ENCODE measurements around the gene DRC7.

DRC7 gene

DNA sequence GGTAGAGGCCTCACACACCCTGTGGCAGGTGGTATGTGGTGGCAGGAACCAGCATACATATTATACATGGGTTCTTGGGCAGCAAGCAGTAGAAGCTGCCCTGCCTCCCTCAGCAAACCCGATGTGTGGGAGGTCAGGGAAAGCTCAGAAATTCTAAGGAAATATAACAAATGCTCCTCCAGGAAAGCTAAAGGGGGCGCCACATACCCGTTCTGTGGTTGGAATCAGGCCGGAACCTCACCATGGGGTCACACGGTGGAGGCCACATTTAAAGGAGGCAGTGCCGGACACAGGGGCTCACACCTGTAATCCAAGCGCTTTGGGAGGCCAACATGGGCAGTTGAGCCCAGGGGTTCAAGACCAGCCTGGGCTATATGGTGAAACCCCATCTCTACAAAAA is 28.6 kb downstream of the DRC7 start:
- Histone ChIP-seq H2BK15ac (replicated peaks; ENCODE audit: low read depth) (no peak overlapping the region), H3K36me3 (ENCODE audit: control insufficient read depth, insufficient read depth, low read length) (no peaks in the 10 kb centered on the region), H3K4ac (ENCODE audit: low read depth, low read length) (no peak overlapping the region), H3K4me2 (ENCODE audit: low read length) (no peak overlapping the region), H3K79me2 (ENCODE audit: control insufficient read depth, insufficient read depth, low read length) (no peaks in the 10 kb centered on the region), H3K79me1 (ENCODE audit: low read length) (no peaks in the 10 kb centered on the region), H4K5ac (ENCODE audit: low read length) (no peak overlapping the region), H3K9ac (ENCODE audit: low read length) (no peak overlapping the region), H3K18ac (ENCODE audit: low read length) (no peak overlapping the region), H3K4me3 (ENCODE audit: low read length) (no peak overlapping the region), H3K27me3 (ENCODE audit: insufficient read depth, low read length, poor library complexity) (no peaks in the 10 kb centered on the region), H3K56ac (ENCODE audit: low read length) (no peak overlapping the region), H2BK5ac (ENCODE audit: low read length) (no peak overlapping the region), H3K27ac (ENCODE audit: low read depth, low read length) (no peak overlapping the region), H2AK5ac (ENCODE audit: low read length) (no peak overlapping the region), H3K4me1 (ENCODE audit: control insufficient read depth, low read depth, low read length) (no peaks in the 10 kb centered on the region), H3K23ac (ENCODE audit: low read length) (no peak overlapping the region), H4K8ac (ENCODE audit: low read depth, low read length) (no peak overlapping the region), H2BK120ac (ENCODE audit: low read depth, low read length) (no peak overlapping the region)
- no CpG with 5 or more reads among the region's 7 CpGs for WGBS (ENCODE audit: extremely low coverage, insufficient coverage, low lambda C conversion rate)
- peak; percentile 61 for DNase-seq

DNA sequence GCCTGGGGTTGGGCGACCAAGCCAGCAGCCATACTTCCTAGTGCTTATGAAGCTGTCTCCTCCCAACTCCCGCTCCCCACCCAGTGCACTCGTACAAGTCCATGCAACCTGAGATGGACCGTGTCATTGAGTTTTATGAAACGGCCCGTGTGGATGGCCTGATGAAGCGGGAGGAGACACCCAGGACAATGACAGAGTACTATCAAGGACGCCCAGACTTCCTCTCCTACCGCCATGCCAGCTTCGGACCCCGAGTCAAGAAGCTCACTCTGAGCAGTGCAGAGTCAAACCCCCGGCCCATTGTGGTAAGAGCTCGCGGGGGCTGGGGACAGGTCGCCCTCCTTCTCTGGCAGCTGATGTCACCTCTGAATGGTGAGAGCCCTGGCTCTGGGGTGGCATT is 29.9 kb downstream of the DRC7 start:
- Histone ChIP-seq H3K4me2 (ENCODE audit: low read length) (no peak overlapping the region), H2BK120ac (ENCODE audit: low read depth, low read length) (no peak overlapping the region), H2BK15ac (replicated peaks; ENCODE audit: low read depth) (no peak overlapping the region), H4K5ac (ENCODE audit: low read length) (no peak overlapping the region), H4K8ac (ENCODE audit: low read depth, low read length) (no peak overlapping the region), H3K27me3 (ENCODE audit: insufficient read depth, low read length, poor library complexity) (no peaks in the 10 kb centered on the region), H3K27ac (ENCODE audit: low read depth, low read length) (no peak overlapping the region), H2AK5ac (ENCODE audit: low read length) (no peak overlapping the region), H3K23ac (ENCODE audit: low read length) (no peak overlapping the region), H3K4ac (ENCODE audit: low read depth, low read length) (no peak overlapping the region), H3K36me3 (ENCODE audit: control insufficient read depth, insufficient read depth, low read length) (no peaks in the 10 kb centered on the region), H3K79me2 (ENCODE audit: control insufficient read depth, insufficient read depth, low read length) (no peaks in the 10 kb centered on the region), H3K9ac (ENCODE audit: low read length) (no peak overlapping the region), H3K4me1 (ENCODE audit: control insufficient read depth, low read depth, low read length) (no peaks in the 10 kb centered on the region), H3K56ac (ENCODE audit: low read length) (no peak overlapping the region), H3K4me3 (ENCODE audit: low read length) (no peak overlapping the region), H3K79me1 (ENCODE audit: low read length) (no peaks in the 10 kb centered on the region), H3K18ac (ENCODE audit: low read length) (no peak overlapping the region), H2BK5ac (ENCODE audit: low read length) (no peak overlapping the region)
- WGBS (ENCODE audit: extremely low coverage, insufficient coverage, low lambda C conversion rate) = no CpG with 5 or more reads among the region's 15 CpGs
- no peak for DNase-seq

DNA sequence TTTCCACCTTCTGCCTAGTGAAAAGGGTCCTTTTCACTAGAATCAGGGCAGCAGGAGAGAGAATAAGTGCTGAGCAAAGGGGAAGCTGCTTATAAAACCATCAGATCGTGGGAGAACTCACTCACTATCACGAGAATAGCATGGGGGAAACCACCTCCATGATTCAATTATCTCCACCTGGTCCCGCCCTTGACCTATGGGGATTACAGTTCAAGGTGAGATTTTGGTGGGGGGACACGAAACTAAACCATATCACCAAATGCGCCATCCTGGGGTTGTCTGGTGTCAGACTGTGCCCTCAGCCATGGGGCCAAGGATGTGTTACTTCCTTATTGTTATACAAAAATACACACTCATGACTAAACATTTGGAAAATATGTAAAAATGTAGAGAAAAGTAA is 30.5 kb downstream of the DRC7 start:
- Histone ChIP-seq H4K5ac (ENCODE audit: low read length) (no peak overlapping the region), H3K18ac (ENCODE audit: low read length) (no peak overlapping the region), H2AK5ac (ENCODE audit: low read length) (no peak overlapping the region), H2BK5ac (ENCODE audit: low read length) (no peak overlapping the region), H3K9ac (ENCODE audit: low read length) (no peak overlapping the region), H2BK15ac (replicated peaks; ENCODE audit: low read depth) (no peak overlapping the region), H3K27ac (ENCODE audit: low read depth, low read length) (no peak overlapping the region), H3K4ac (ENCODE audit: low read depth, low read length) (no peak overlapping the region), H3K79me1 (ENCODE audit: low read length) (no peaks in the 10 kb centered on the region), H3K27me3 (ENCODE audit: insufficient read depth, low read length, poor library complexity) (no peaks in the 10 kb centered on the region), H4K8ac (ENCODE audit: low read depth, low read length) (no peak overlapping the region), H2BK120ac (ENCODE audit: low read depth, low read length) (no peak overlapping the region), H3K23ac (ENCODE audit: low read length) (no peak overlapping the region), H3K56ac (ENCODE audit: low read length) (no peak overlapping the region), H3K4me1 (ENCODE audit: control insufficient read depth, low read depth, low read length) (no peaks in the 10 kb centered on the region), H3K4me2 (ENCODE audit: low read length) (no peak overlapping the region), H3K79me2 (ENCODE audit: control insufficient read depth, insufficient read depth, low read length) (no peaks in the 10 kb centered on the region), H3K4me3 (ENCODE audit: low read length) (no peak overlapping the region), H3K36me3 (ENCODE audit: control insufficient read depth, insufficient read depth, low read length) (no peaks in the 10 kb centered on the region)
- WGBS (ENCODE audit: extremely low coverage, insufficient coverage, low lambda C conversion rate) = no CpG with 5 or more reads among the region's 5 CpGs
- DNase-seq = no peak

DNA sequence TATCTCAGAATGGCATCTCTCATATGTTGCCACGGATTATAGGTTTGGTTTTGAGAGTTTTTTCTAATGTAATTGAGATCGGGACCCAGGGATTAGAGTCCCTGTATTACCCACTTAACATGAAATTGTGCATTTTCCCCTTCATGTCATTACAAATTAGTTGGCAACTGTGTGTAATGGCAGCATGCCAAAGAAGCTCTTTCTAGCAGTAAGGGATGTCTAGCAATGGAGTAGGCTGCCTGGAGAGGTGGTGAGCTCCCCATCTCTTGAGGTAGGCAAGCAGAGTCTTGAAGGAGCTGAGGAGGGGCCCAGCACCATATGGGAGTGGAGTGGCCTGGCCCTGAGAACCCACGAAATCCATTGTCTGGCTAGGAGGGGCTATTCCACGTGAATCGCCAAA is 30.9 kb downstream of the DRC7 start:
- H3K36me3 ChIP-seq (ENCODE audit: control insufficient read depth, insufficient read depth, low read length) = no peaks in the 10 kb centered on the region
- no peak overlapping the region for H4K5ac ChIP-seq (ENCODE audit: low read length)
- H3K27me3 ChIP-seq (ENCODE audit: insufficient read depth, low read length, poor library complexity) = no peaks in the 10 kb centered on the region
- no peak overlapping the region for H3K56ac ChIP-seq (ENCODE audit: low read length)
- H3K4me2 ChIP-seq (ENCODE audit: low read length) = no peak overlapping the region
- no peak overlapping the region for H3K18ac ChIP-seq (ENCODE audit: low read length)
- no peak overlapping the region for H3K23ac ChIP-seq (ENCODE audit: low read length)
- H2BK120ac ChIP-seq (ENCODE audit: low read depth, low read length) = no peak overlapping the region
- no peaks in the 10 kb centered on the region for H3K79me1 ChIP-seq (ENCODE audit: low read length)
- no peak overlapping the region for H2AK5ac ChIP-seq (ENCODE audit: low read length)
- no peak overlapping the region for H3K9ac ChIP-seq (ENCODE audit: low read length)
- H4K8ac ChIP-seq (ENCODE audit: low read depth, low read length) = no peak overlapping the region
- H3K4me3 ChIP-seq (ENCODE audit: low read length) = no peak overlapping the region
- no peaks in the 10 kb centered on the region for H3K79me2 ChIP-seq (ENCODE audit: control insufficient read depth, insufficient read depth, low read length)
- no peak overlapping the region for H2BK5ac ChIP-seq (ENCODE audit: low read length)
- no peak overlapping the region for H2BK15ac ChIP-seq (replicated peaks; ENCODE audit: low read depth)
- DNase-seq = no peak
- H3K4ac ChIP-seq (ENCODE audit: low read depth, low read length) = no peak overlapping the region
- WGBS (ENCODE audit: extremely low coverage, insufficient coverage, low lambda C conversion rate) = no CpG with 5 or more reads among the region's 5 CpGs
- no peak overlapping the region for H3K27ac ChIP-seq (ENCODE audit: low read depth, low read length)
- no peaks in the 10 kb centered on the region for H3K4me1 ChIP-seq (ENCODE audit: control insufficient read depth, low read depth, low read length)

DNA sequence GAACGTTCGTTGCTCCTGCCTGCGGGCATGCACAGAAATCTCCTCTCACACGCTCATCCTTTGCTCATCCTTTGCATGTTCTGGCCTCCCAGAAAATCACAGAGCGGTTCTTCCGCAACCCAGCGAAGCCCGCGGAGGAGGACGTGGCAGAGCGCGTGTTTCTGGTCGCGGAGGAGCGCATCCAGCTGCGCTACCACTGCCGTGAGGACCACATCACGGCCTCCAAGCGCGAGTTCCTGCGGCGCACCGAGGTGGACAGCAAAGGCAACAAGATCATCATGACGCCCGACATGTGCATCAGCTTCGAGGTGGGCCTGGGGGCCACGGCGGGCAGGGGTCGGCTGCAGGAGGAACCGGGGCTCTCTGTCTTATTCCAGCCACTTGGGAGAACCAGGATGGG is 31.4 kb downstream of the DRC7 start:
- Histone ChIP-seq H3K9ac (ENCODE audit: low read length) (no peak overlapping the region), H3K23ac (ENCODE audit: low read length) (no peak overlapping the region), H3K27ac (ENCODE audit: low read depth, low read length) (no peak overlapping the region), H3K4me1 (ENCODE audit: control insufficient read depth, low read depth, low read length) (no peaks in the 10 kb centered on the region), H3K4me2 (ENCODE audit: low read length) (no peak overlapping the region), H3K4ac (ENCODE audit: low read depth, low read length) (no peak overlapping the region), H3K36me3 (ENCODE audit: control insufficient read depth, insufficient read depth, low read length) (no peaks in the 10 kb centered on the region), H2BK15ac (replicated peaks; ENCODE audit: low read depth) (no peak overlapping the region), H3K79me1 (ENCODE audit: low read length) (no peaks in the 10 kb centered on the region), H2AK5ac (ENCODE audit: low read length) (no peak overlapping the region), H4K5ac (ENCODE audit: low read length) (no peak overlapping the region), H3K4me3 (ENCODE audit: low read length) (no peak overlapping the region), H3K79me2 (ENCODE audit: control insufficient read depth, insufficient read depth, low read length) (no peaks in the 10 kb centered on the region), H3K18ac (ENCODE audit: low read length) (no peak overlapping the region), H3K56ac (ENCODE audit: low read length) (no peak overlapping the region), H3K27me3 (ENCODE audit: insufficient read depth, low read length, poor library complexity) (no peaks in the 10 kb centered on the region), H4K8ac (ENCODE audit: low read depth, low read length) (no peak overlapping the region), H2BK120ac (ENCODE audit: low read depth, low read length) (no peak overlapping the region), H2BK5ac (ENCODE audit: low read length) (no peak overlapping the region)
- no CpG with 5 or more reads among the region's 30 CpGs for WGBS (ENCODE audit: extremely low coverage, insufficient coverage, low lambda C conversion rate)
- no peak for DNase-seq

DNA sequence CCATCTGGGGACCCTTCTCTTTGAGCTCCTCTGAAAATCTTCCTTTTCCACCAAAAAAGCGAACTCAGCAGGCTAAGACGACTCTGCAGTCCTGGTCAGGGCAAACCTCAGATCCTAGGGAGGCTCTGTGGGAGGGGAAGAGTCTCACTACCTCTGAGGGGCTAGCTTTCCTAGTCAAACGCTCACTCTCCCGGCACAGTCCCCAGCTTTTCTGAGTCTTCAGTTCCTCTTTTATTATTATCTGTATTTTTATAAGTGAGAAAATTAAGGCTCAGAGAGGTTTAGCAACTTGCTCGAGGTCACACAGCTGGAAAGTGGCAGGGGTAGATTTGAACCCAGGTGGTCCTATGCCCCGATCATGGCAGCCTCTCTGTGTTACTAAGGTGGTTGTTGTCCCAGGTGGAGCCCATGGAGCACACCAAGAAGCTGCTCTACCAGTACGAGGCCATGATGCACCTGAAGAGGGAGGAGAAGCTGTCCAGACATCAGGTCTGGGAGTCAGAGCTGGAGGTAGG is 31.9 kb downstream of the DRC7 start:
- Histone ChIP-seq H3K9ac (ENCODE audit: low read length) (no peak overlapping the region), H3K18ac (ENCODE audit: low read length) (no peak overlapping the region), H2BK5ac (ENCODE audit: low read length) (no peak overlapping the region), H3K23ac (ENCODE audit: low read length) (no peak overlapping the region), H2AK5ac (ENCODE audit: low read length) (no peak overlapping the region), H3K36me3 (ENCODE audit: control insufficient read depth, insufficient read depth, low read length) (no peaks in the 10 kb centered on the region), H4K8ac (ENCODE audit: low read depth, low read length) (no peak overlapping the region), H3K4me3 (ENCODE audit: low read length) (no peak overlapping the region), H4K5ac (ENCODE audit: low read length) (no peak overlapping the region), H2BK120ac (ENCODE audit: low read depth, low read length) (no peak overlapping the region), H2BK15ac (replicated peaks; ENCODE audit: low read depth) (no peak overlapping the region), H3K27me3 (ENCODE audit: insufficient read depth, low read length, poor library complexity) (no peaks in the 10 kb centered on the region), H3K79me1 (ENCODE audit: low read length) (no peaks in the 10 kb centered on the region), H3K4me2 (ENCODE audit: low read length) (no peak overlapping the region), H3K56ac (ENCODE audit: low read length) (no peak overlapping the region), H3K4ac (ENCODE audit: low read depth, low read length) (no peak overlapping the region), H3K27ac (ENCODE audit: low read depth, low read length) (no peak overlapping the region), H3K4me1 (ENCODE audit: control insufficient read depth, low read depth, low read length) (no peaks in the 10 kb centered on the region), H3K79me2 (ENCODE audit: control insufficient read depth, insufficient read depth, low read length) (no peaks in the 10 kb centered on the region)
- DNase-seq = no peak
- WGBS (ENCODE audit: extremely low coverage, insufficient coverage, low lambda C conversion rate) = no CpG with 5 or more reads among the region's 7 CpGs
